Myocyte (in vitro differentiated cells): ENCODE data around the gene CEP295NL. TPM values are rescaled to one million over a fixed set of nuclear protein-coding genes. Genes with fewer than 3 reads are reported as not detected.
"Not testable (repeated sequence)": the region's sequence is repeated elsewhere in the genome, so short reads cannot be mapped to it uniquely, and the experiment has no call there.

Source experiments
- DNase-seq: peaks from one replicate; pipeline ENCODE4 v3.0.0-alpha.2; 2012; ENCODE audit warnings: low read depth
- polyA plus RNA-seq: library from polyadenylated mRNA; unstranded; fragments of >200 nt; gene quantifications from one replicate; pipeline ENCODE4 v1.2.1, GENCODE V29; 2012; ENCODE audit warnings: missing spikeins
- total RNA-seq: library from RNA; depleted of rRNA; stranded (reverse); fragments of >200 nt; gene quantifications from 2 replicates; pipeline ENCODE4 v1.2.3, GENCODE V29; 2014

Gene CEP295NL, protein sequence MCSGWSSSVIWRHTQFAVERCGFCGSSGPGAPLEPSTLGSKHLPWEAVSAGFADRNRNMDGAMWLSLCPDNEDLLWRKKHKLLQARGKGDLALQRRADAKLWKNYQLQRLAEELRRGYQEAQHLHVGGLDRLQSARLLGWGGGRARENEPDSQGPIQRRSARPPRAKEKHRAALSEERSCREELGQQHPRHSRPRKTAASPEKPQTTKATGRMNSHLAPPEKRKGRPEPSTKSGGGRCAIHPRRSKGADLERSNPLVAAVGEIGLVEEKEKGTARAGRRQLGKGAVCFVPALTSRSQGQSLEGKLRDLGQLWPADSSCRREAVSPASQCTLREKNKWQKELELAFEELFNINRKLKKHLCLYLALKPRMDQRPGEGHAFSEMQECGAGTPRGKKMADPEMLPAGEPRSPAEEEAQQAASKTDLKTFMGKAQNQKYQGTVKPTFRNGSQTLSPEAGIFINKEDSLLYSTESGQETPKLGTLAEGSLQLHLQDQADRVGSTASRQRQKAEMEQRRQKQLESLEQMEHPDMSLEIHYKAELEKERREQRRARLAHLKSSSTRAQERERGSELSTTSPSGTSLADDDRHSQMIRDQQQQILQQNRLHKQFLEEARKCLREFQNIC
- total RNA-seq: 0.10 and 1.7 TPM in 2 replicates
- polyA plus RNA-seq: 1.3 TPM

DNA sequence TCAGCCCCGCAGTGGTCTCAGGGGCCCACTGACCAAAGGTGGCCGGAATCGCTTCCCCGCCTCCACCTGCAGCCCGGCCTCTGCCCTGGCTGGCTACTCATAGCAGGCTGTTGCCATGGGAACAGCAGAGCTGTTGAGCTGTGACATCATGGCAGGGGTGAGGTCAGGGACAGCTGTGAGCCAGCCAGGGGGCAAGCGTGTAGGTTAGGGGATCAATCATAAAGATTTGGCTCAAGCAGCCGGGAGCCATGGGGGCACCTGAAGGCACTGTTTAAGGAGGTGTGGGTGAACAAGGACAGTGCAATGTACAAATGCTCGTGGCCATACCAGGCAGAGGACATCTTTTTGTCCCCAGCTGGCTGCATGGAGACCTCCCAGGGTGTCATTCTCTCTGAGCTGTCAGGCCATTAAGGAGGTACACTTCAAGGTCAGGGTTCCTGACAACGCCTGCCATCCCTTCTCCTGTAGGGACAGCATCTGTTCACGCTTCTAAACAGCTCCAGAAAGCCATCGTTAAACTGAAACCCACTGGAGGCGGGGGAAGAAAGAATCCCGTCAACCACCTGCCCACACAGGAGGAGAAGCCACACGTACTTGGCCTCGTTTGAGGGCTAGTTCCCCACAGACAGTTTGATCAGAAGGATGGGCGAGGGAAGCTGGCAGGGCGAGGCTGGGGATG lies at the start of gene CEP295NL:
Gene CEP295NL (minus strand): TSS at position 101 of the 679 bp plus-strand sequence. CDS start 1,373 bp downstream, outside the sequence.
- no peak for DNase-seq

DNA sequence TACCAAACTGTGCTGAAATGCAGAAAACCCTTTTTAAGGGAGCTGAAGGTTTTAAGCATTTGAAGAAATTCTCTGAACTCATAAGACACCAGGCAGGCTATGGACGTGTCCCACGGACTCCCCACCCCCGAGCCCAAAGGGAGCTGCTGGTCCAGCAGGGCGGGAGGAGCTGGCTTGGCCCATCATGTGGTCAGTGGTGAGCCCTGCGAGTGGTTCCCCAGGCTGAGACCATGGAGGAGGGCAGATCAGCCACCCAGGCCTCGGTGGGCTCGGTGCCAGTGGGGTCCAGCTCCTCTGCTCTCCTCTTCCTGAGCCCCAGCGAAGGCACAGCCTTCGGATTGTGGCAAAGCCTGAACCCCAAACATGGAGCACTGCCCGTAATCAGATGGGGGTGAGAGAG lies 49.7 kb upstream of the CEP295NL start:
- DNase-seq: no peak

DNA sequence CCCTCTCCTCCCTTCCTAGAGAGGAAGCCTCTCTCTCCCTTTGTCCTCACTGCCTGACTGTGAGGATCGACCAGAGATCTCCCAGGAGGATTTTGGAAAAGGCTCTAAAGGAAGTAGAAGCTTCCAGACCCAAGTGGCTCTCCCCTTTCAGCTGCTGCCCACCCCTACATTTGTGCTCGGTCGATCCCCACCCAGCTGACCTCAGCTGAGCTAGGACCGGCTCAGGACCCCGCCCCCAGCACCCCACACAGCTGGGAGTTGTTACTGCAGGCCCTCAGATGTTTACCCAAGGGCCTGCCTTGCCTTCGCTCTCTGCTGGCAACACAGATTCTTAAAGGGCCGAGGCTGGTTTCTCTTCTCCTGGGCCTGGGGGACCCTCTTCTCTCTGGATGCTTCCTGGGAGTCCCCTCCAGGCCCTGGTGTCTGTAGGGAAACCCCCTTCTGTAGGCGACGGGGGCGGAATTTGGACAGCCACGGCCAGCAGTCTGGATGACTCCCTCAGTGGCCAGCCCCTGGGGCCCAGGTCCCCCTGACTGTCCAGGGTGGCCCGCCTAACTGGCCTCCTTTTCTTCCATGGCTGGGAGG lies 49.1 kb upstream of the CEP295NL start:
- DNase-seq: no peak

DNA sequence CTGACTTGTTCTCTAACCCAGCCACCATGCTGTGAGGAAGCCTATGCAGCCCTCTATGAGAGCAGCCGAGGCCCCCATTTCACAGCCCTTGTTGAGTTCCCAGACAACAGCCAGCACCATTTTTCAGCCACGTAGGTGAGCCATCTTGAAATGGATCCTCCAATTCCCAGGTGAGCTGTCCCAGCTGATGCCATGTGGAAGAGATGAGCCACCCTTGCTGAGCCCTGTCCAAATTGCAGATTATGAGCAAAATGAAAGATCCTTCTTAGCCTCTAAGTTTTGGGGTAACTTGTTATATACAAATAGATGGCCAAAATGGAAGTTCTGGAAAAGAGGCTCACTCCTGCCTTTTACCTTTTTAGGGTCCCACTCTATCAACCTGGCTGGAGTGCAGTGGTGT lies 47.9 kb upstream of the CEP295NL start:
- DNase-seq: no peak

DNA sequence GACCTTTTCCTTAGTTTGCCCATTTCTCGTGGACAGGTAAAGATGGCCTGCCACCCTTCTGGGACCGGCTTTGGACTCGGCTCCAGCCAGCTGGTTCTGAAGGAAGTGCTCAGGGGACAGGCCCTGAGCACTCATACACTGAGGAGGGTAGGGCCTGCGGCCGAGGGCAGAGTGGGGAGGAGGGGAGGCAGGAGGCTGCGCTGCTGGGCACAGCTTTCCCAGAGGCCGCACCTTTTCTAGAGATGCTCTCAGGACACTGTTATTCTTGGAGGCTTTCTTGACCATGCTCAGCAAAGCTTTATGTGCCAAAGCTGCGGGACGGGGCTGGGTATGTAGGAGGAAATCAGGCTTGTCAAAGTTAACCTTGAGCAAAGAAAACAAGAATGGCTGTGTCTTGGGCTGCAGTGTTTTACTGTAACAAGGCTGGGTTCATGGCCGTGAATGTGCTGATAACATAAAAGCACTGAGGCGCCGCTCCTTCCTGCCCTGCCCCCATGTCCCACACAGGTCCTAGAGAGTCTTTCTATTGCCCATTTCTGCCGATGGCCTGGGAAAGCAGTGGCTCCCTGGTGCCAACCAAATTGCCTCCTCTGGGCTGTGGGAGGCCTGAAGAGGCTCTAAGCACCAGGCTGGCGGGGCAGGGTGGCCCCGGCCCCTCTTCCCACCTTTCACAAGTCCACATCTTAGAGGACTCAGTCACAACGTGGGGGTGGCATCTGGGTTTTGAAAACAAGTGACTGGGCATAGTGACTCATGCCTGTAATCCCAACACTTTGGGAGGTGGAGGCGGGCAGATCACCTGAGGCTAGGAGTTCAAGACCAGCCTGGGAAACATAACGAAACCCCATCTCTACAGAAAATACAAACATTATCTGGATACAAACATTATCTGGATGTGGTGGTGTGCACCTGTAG lies 44.5 kb upstream of the CEP295NL start:
- no peak for DNase-seq

DNA sequence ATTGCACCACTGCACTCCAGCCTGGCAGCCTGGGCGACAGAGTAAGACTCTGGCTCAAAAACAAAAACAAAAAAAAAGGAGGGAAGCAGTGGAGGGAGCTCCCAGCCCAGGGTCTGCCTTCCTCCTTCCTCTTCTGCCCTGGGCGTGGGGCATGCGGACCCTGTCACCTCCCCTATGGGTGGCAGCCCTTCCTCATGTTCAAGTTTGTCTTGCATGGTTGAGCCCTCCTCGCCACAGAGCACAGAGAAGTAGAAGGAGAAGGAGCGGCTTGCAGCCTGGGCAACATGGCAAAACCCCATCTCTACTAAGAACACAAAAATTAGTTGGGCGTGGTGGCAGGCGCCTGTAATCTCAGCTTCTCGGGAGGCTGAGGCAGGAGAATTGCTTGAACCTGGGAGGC lies 43.6 kb upstream of the CEP295NL start:
- DNase-seq: no peak

DNA sequence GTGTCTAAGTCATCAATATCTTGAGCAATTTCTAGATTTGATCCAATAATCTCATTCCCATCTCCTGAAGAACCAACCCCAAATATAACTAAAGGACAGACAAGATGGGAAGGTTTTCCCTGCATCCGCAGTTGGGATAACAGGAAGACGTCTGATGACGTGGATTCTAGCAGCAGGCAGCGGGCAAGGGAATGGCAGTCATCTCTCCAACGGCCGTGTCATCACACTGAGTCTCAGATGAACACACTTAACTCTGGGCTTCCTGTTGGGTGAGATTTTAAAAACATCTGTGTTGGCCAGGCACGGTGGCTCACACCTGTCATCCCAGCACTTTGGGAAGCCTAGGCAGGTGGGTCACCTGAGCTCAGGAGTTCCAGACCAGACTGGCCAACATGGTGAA lies 43.1 kb upstream of the CEP295NL start:
- no peak for DNase-seq

DNA sequence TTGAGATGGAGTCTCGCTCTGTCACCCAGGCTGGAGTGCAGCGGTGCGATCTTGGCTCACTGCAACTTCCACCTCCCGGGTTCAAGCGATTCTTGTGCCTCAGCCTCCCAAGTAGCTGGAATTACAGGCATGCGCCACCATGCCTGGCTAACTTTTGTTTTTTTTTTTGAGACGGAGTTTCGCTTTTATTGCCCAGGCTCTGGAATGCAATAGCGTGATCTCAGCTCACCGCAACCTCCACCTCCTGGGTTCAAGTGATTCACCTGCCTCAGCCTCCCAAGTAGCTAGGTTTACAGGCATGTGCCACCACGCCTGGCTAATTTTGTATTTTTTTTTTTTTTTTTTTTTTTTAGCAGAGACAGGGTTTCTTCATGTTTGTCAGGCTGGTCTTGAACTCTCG lies 42.5 kb upstream of the CEP295NL start:
- not testable (repeated sequence) for DNase-seq

DNA sequence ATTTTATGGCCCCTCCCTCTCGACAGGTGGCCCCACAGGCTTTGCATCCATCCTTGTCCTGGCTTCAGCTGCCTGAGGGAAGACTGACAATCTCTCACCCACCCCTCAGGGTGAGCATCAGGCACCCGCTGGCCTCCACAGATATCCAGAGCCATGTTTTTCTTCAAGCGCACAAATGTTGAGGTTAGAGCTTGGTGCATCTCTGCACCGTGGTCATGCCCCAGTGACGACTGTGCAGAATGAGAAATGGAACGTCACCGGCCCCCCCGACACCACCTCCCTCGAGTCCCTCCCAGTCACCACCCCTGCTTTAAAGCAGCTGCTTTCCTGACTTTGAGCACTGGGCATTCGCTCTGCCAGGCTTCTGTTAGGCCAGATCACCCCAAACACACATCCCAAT lies 42.0 kb upstream of the CEP295NL start:
- peak; percentile 37 for DNase-seq

DNA sequence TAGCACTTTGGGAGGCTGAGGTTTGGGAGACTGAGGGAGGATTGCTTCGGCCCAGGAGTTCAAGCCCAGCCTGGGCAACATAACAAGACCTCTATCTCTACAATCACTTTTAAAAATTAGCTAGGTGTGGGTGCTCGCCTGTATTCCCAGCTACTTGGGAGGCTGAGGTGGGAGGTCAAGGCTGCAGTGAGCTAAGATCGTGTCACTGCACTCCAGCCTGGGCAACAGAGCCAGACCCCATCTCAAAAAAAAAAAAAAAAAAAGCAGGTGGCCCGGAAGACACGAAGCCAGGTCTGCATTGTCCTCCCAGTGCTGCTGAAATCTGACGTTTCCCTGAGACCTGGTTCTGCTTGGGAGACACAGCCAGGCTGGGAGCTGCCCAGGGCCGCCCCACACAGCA lies 41.0 kb upstream of the CEP295NL start:
- DNase-seq: no peak

DNA sequence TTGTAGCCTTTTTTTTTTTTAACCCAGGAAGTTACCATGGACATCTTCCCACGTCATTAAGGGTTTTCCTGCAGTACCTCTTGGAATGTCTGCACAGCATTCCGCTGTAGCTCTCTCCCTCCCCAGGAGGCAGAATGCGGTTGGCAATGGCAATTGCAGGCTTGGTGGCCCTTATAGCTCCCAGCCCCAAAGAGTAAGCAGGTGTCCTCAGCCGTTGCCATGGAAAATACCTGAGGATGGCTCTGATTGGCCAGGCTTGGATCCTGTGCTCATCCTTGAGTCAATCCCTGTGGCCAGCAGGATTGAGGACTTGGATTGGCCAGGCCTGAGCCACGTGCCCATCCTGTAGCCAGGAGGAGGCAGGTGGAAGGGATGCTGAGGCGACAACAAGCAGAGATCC lies 37.7 kb upstream of the CEP295NL start:
- no peak for DNase-seq

DNA sequence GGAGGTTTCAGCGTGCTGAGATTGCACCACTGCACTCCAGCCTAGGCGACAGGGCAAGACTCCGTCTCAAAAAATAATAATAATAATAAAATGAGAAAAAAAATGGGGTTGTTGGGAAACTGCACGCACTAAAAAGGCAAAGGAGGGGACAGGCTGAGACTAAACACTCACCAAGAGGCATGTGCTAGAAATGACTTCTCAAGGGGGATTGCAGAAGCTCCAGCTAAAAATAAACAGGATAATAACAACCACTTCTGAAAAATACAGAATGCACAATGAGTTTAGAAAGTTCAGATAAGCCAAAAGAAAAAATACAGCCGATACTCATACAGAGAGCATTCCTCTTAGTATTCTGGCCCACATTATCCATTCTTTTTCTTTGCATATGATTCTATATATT lies 37.3 kb upstream of the CEP295NL start:
- DNase-seq: peak; percentile 14

DNA sequence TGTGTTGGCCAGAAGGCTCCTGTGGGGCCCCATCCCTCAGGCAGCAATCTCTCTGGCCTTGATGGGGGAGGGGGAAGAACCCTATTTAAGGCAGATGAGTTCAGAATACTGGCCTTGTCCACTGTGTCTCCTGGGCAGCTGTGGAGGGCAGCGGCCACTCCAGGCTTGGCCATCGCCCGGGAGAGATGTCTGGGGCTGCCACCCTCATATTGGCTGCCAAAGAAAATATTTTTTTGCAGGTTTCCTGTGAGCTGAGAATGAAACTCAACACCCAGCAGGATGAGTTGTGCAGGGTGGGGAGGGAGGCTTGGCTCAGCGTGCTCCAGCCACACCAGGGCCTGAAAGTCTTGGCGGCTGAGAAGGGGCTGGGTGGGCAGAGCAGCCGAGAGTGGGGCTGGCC lies 36.6 kb upstream of the CEP295NL start:
- peak; percentile 86 for DNase-seq

DNA sequence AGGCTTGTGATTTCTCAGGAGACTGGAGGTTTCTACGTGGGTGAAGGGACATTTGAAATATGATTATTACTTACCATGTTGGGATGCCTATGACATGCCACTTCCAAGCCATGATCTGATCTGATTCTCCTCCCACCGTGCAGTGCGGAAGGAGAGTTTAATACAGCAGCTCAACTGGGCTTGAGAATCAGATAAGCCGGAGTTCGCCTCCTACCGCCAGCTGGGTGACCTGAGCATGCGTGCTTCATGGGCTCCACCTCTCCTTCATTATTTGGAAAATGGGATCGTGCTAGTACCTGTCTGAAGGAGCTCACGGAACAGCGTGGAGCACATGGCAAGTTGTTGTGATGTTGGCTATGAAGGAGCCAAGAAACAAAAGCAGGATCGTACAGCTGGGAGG lies 34.6 kb upstream of the CEP295NL start:
- no peak for DNase-seq

DNA sequence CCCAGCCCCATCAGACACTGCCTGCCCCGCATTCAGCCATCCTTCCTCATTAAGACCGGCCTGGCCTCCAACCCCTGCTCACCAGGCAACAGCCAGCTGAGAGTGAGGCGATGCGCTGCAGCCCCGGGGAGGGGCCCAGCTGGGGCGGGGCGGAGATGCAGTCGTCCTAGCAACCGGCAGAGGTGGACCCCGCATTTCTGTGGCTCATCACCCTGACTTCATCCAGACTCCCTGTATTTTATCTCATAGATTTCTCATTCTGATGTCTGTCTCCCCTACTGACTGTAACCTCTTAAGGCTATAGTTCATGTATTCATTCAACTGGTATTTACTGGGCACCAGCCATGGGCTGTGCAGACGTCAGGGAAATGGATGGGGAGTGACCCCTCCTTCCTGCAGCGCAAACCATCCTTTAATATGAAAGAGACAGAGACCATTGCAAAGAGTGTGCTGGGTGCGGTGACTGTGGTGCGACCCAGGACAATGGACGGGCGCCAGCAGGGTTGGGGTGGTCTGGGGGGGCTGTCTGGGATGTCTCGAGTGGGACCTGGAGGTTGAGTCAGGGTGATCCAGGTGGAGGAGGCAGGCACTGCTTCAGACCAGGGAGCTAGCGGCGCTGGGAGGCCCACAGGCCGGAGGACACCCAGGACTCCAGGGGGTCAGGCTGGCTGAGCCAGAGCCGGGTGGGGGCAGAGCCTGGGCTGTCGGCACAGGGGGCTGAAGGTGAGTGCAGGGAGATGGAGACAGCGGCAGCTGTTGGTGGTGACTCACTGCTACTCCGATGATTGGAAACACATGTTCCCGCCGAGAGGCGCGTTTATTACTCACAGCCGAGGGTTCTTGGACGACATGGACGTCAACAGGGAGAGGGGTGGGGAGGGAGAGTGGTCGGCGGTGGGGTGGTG lies 32.7 kb upstream of the CEP295NL start:
- peak; percentile 95 for DNase-seq

DNA sequence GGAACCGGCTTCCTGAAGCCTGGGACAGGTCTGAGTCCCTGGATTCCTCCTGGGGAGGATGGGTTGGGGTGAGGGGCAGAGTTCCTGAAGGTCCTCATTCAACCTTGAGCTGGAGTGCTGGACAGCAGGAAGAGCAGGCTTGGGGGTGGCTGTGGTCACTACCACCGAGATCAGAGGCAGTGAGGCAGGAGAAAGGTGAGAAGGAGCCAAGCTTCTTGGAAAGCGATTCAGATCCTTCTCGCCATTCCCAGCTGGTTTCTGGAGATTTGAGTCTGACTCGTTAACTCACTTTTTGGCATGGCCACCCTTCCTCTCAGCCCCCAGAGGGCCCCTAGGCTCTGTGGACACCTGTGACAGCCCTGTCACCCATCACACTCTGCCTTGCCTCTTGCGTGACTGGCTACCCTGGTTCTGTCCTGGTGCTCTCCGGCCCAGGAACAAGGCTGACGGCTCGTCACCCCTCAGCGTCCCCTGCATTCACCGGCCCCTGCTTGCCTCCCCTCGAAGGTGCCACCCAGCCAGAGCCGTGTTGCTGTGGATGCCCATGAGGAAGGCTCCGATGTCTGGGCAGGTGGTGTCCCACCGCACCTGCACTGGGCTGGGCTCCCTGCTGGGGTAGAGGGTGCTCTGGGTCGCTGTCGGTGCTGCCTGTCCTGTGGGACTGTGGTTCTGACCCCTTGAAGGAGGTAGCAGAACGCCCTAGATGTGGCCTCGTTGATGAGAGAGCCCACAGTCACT lies 31.8 kb upstream of the CEP295NL start:
- peak; percentile 61 for DNase-seq

DNA sequence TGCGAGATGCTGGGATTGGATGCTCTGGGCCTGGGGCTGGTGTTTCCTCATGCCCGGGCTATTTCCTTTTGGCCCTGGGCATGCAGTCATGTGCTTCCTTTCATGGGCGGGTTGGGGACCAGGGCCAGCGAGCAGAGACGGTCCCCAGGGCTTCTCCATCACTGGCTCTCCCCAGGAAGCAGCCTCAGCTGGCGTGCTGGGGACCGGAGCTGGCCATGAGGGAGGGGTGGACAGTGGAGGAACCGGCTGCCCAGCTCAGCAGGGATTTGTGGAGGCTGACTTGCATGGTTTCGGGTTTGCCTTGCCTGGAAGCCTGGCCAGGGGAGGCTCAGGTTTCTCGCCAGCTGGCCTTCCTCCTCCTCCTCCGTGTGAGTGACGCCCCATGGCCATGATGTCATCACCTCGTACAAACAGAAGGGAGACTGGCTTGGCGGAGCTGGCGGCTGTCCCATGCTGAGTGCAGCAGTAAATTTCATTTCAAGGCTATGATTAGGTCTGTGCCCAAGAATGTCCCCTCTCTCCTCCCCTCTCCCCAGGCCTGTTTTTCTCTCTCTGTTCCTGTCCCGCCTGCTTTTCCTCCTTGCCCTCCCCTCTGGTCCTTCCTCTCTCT lies 31.1 kb upstream of the CEP295NL start:
- peak; percentile 100 for DNase-seq
